ENCODE data around the gene ADAMTSL1. TPM values are rescaled to one million over a fixed set of nuclear protein-coding genes. Genes with fewer than 3 reads are reported as not detected.

Gene ADAMTSL1
- not detected for polyA plus RNA-seq (ENCODE audit: low read depth in 6 of 6)

- Mint-ChIP-seq H3K9me3 (peaks cover 0 to 9% (median 2%) of the 10 kb centered on the region in 7 donors), H3K27me3 (peaks cover 9 to 15% (median 14%) of the 10 kb centered on the region in 3 donors), H3K4me3 (no peak within 1 kb of the TSS), H3K4me1 (peaks cover 0 to 8% (median 0%) of the 10 kb centered on the region in 3 donors), H3K36me3 (no peaks in the 10 kb centered on the region), H3K27ac (no peak within 1 kb of the TSS)
- no peak for DNase-seq
- ATAC-seq (ENCODE audit: low read depth in 2 of 2): no peak
Observed at GRCh38 chr9:18473652-18474279, at the start of gene ADAMTSL1. ADAMTSL1 (plus strand) TSS chr9:18474153; CDS start chr9:18474233, 80 bp downstream.

- H3K36me3 Mint-ChIP-seq: no peaks in the 10 kb centered on the region
Observed at GRCh38 chr9:18427691-18428090, 46.3 kb upstream of the ADAMTSL1 start.

GRCh38 chr9:18428661-18429060, 45.3 kb upstream of the ADAMTSL1 start:
- Mint-ChIP-seq H3K36me3 (no peaks in the 10 kb centered on the region), H3K9me3 (no peaks in the 10 kb centered on the region), H3K27me3 (no peaks in the 10 kb centered on the region), H3K4me3 (no peak overlapping the region), H3K27ac (no peak overlapping the region), H3K4me1 (no peaks in the 10 kb centered on the region)
- no peak for DNase-seq
- no peak for ATAC-seq (ENCODE audit: low read depth in 2 of 2)

More at GRCh38 chr9:18427691-18428090, 46.3 kb upstream of the ADAMTSL1 start:
- Mint-ChIP-seq H3K4me3 (no peak overlapping the region), H3K9me3 (peaks cover 0 to 2% (median 0%) of the 10 kb centered on the region in 7 donors), H3K27me3 (no peaks in the 10 kb centered on the region), H3K27ac (no peak overlapping the region), H3K4me1 (no peaks in the 10 kb centered on the region)
- no peak for ATAC-seq (ENCODE audit: low read depth in 2 of 2)
- DNase-seq: no peak

GRCh38 chr9:18429070-18429469, 44.9 kb upstream of the ADAMTSL1 start:
- Mint-ChIP-seq H3K36me3 (no peaks in the 10 kb centered on the region), H3K4me3 (no peak overlapping the region), H3K27ac (no peak overlapping the region), H3K27me3 (no peaks in the 10 kb centered on the region), H3K4me1 (no peaks in the 10 kb centered on the region), H3K9me3 (no peaks in the 10 kb centered on the region)
- ATAC-seq (ENCODE audit: low read depth in 2 of 2): no peak
- DNase-seq: no peak

- Mint-ChIP-seq H3K27ac (no peak overlapping the region), H3K9me3 (peaks cover 0 to 6% (median 4%) of the 10 kb centered on the region in 7 donors), H3K4me1 (peaks cover 0 to 3% (median 2%) of the 10 kb centered on the region in 3 donors), H3K36me3 (no peaks in the 10 kb centered on the region), H3K4me3 (no peak overlapping the region), H3K27me3 (peaks cover 14 to 21% (median 15%) of the 10 kb centered on the region in 3 donors)
- DNase-seq (no peak), ATAC-seq (ENCODE audit: low read depth in 2 of 2) (no peak)
Observed at GRCh38 chr9:18433620-18434019, 40.3 kb upstream of the ADAMTSL1 start.

GRCh38 chr9:18437315-18438201, 36.4 kb upstream of the ADAMTSL1 start:
- no peak for DNase-seq
- Mint-ChIP-seq H3K9me3 (peaks cover 0 to 6% (median 4%) of the 10 kb centered on the region in 7 donors), H3K4me1 (peaks cover 0 to 7% (median 3%) of the 10 kb centered on the region in 3 donors), H3K27ac (no peak overlapping the region), H3K27me3 (peaks cover 14 to 28% (median 21%) of the 10 kb centered on the region in 3 donors), H3K36me3 (no peaks in the 10 kb centered on the region), H3K4me3 (peak overlapping the region in 1 of 8 donors; percentile 73)
- no peak for ATAC-seq (ENCODE audit: low read depth in 2 of 2)

GRCh38 chr9:18438300-18438925, 35.5 kb upstream of the ADAMTSL1 start:
- Mint-ChIP-seq H3K9me3 (peaks cover 0 to 6% (median 4%) of the 10 kb centered on the region in 7 donors), H3K4me1 (peaks cover 0 to 7% (median 3%) of the 10 kb centered on the region in 3 donors), H3K27me3 (peaks cover 18 to 28% (median 21%) of the 10 kb centered on the region in 3 donors), H3K4me3 (peak overlapping the region in 1 of 8 donors; percentile 73), H3K36me3 (no peaks in the 10 kb centered on the region), H3K27ac (peak overlapping the region in 1 of 6 donors; percentile 46)
- no peak for DNase-seq
- ATAC-seq (ENCODE audit: low read depth in 2 of 2): no peak

- no peak for DNase-seq
- H3K36me3 Mint-ChIP-seq: no peaks in the 10 kb centered on the region
- peaks cover 18 to 28% (median 21%) of the 10 kb centered on the region in 3 donors for H3K27me3 Mint-ChIP-seq
- no peak for ATAC-seq (ENCODE audit: low read depth in 2 of 2)
- no peak overlapping the region for H3K4me3 Mint-ChIP-seq
- peak overlapping the region in 1 of 6 donors; percentile 46 for H3K27ac Mint-ChIP-seq
- H3K9me3 Mint-ChIP-seq: peaks cover 0 to 6% (median 4%) of the 10 kb centered on the region in 7 donors
- H3K4me1 Mint-ChIP-seq: peaks cover 0 to 7% (median 3%) of the 10 kb centered on the region in 3 donors
Observed at GRCh38 chr9:18438951-18439350, 35.0 kb upstream of the ADAMTSL1 start.

- Mint-ChIP-seq H3K4me1 (peaks cover 0 to 7% (median 3%) of the 10 kb centered on the region in 3 donors), H3K36me3 (no peaks in the 10 kb centered on the region), H3K9me3 (peaks cover 0 to 6% (median 2%) of the 10 kb centered on the region in 7 donors), H3K27me3 (peaks cover 8 to 24% (median 19%) of the 10 kb centered on the region in 3 donors), H3K4me3 (no peak overlapping the region), H3K27ac (no peak overlapping the region)
- DNase-seq (no peak), ATAC-seq (ENCODE audit: low read depth in 2 of 2) (no peak)
Observed at GRCh38 chr9:18441261-18441660, 32.7 kb upstream of the ADAMTSL1 start.

- DNase-seq: peak; percentile 7
- Mint-ChIP-seq H3K27me3 (peaks cover 4 to 14% (median 13%) of the 10 kb centered on the region in 3 donors), H3K4me1 (peaks cover 0 to 7% (median 2%) of the 10 kb centered on the region in 3 donors), H3K27ac (no peak overlapping the region), H3K9me3 (peaks cover 0 to 6% (median 0%) of the 10 kb centered on the region in 7 donors), H3K36me3 (no peaks in the 10 kb centered on the region), H3K4me3 (no peak overlapping the region)
- ATAC-seq (ENCODE audit: low read depth in 2 of 2): peak in 1 of 2 donors; percentile 32
Observed at GRCh38 chr9:18442629-18443491, 31.1 kb upstream of the ADAMTSL1 start.

- Mint-ChIP-seq H3K4me3 (no peak overlapping the region), H3K9me3 (peaks cover 0 to 4% (median 0%) of the 10 kb centered on the region in 7 donors), H3K36me3 (no peaks in the 10 kb centered on the region), H3K4me1 (no peaks in the 10 kb centered on the region), H3K27me3 (peaks cover 0 to 4% (median 0%) of the 10 kb centered on the region in 3 donors), H3K27ac (no peak overlapping the region)
- ATAC-seq (ENCODE audit: low read depth in 2 of 2): no peak
- DNase-seq: no peak
Observed at GRCh38 chr9:18447131-18447530, 26.8 kb upstream of the ADAMTSL1 start.

GRCh38 chr9:18447541-18447940, 26.4 kb upstream of the ADAMTSL1 start:
- no peak for ATAC-seq (ENCODE audit: low read depth in 2 of 2)

More at GRCh38 chr9:18447541-18447940, 26.4 kb upstream of the ADAMTSL1 start:
- Mint-ChIP-seq H3K27me3 (peaks cover 0 to 4% (median 0%) of the 10 kb centered on the region in 3 donors), H3K9me3 (peaks cover 0 to 4% (median 0%) of the 10 kb centered on the region in 7 donors), H3K27ac (no peak overlapping the region), H3K4me1 (no peaks in the 10 kb centered on the region), H3K36me3 (no peaks in the 10 kb centered on the region), H3K4me3 (no peak overlapping the region)
- no peak for DNase-seq

All from naive B cell (primary cell).